Body of pancreas (tissue), 4 donors: Measurements from ENCODE around the gene MYEOV.

Experiments
- CTCF ChIP-seq, 7 experiments: fragments of 450-650 bp in 4 of 7; fragments of 200-600 bp in 3 of 7; sonication (generic) in 3 of 7; IDR thresholded peaks; one replicate each; pipeline ENCODE4 v1.5.1; 2016 to 2019; ENCODE audit warnings: antibody characterized with exemption in 7 of 7
- POLR2A ChIP-seq, 3 donors: fragments of 450-650 bp; IDR thresholded peaks; one replicate each; pipeline ENCODE4 v1.6.1; 2016; ENCODE audit warnings: antibody characterized with exemption in 3 of 3, mild to moderate bottlenecking in 2 of 3

- TF ChIP-seq POLR2A (IDR thresholded peaks at IDR 0.05), result no peak
- TF ChIP-seq CTCF (IDR thresholded peaks at IDR 0.05), result no peak
Measured at GRCh38 chr11:69321877-69322361, 28.0 kb downstream of the MYEOV start.
